HG02610 (cell line): ENCODE measurements around the gene MTREX.
A peak's percentile ranks its signal among the peaks of the same experiment; 100 is the strongest.

Source experiments
- ATAC-seq: cut with Tn5 transposase; IDR thresholded peaks from one replicate; pipeline ENCODE4 v1.9.1; 2021; ENCODE audit warnings: mild to moderate bottlenecking, moderate library complexity; ENCODE audit not compliant: unreplicated experiment

Gene MTREX

GRCh38 chr5:55324006-55324405 is 16.2 kb downstream of the MTREX start:
- no peak for ATAC-seq

DNA sequence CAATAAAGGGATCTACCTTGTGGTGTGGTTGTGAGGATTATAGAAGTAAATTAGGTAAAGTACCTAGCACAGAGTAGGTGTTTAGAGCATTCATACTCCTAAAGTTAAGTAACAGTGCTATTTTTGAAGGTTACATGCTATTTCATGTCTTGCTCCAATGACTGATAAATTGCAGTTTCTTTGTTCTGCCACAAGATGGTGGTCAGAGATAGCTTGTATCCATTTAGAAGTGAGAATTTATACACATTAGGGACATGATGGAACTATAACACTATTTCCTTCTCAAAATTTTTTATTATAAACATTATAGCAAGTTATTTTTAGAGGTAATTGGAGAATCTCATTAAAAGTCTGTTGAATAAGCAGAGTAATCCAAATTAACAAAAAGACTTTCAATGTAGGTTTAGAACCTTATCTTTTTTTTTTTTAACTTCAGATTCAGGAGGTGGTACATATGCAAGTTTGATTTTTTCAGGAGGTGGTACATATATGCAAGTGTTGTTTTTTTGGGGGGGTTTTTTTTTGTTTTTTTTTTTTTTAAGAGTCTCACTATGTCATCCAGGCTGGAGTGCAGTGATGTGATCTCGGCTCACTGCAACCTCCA is 17.1 kb downstream of the MTREX start:
- ATAC-seq, result no peak

DNA sequence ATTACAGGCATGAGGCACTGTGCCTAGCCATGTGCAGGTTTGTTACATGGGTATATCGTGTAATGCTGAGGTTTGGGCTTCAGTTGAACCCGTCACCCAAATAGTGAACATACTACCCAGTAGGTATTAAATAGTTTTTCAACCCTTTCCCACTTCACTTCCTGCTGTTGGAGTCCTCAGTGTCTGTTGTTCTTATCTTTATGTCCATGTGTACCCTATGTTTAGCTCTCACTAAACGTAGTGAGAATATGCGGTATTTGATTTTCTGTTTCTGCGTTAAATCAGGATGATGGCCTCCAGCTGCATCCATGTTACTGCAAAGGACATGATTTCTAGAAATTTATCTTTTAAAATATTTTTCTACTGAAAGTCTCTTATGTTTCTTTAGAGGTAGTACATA is 17.8 kb downstream of the MTREX start:
- ATAC-seq, result no peak

GRCh38 chr5:55327281-55327680 is 19.5 kb downstream of the MTREX start:
- no peak for ATAC-seq

DNA sequence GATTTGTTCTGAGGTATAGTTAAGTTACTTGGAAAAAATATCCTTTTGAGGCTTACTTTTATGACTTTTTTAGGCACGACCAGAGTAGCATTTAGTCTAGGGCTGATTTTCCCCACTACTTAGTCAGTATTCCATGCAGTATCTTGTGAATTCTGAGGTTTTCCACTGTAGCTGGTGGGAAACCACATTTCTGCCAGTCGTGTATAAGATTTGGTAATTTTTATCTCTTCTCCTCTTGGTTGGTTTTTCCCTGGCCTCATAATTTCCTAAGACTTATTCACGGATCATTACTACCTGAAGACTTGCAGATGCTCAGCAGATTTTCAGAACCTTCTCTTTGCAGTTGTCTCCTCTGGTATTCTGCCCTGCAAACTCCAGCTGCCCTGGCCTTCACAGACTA is 23.5 kb downstream of the MTREX start:
- no peak for ATAC-seq

DNA sequence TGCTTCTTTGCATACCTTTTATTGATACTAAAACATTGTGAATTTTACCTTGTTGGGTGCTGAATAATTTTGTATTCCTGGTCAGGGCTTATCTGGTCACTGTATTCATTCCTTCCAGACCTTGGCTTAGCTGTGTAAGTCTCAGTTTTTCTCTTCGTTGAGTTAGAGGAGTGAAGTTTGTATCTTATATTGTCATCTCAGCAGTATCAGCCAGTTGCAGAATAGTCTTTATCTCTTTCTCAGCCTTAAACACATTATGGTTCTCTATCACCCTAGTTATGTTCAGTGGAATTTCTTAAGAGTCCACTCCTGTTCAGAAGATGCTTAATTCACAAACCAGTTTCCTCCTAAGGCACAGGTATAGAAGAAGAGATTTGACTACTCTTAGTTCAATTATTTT is 25.2 kb downstream of the MTREX start:
- no peak for ATAC-seq

DNA sequence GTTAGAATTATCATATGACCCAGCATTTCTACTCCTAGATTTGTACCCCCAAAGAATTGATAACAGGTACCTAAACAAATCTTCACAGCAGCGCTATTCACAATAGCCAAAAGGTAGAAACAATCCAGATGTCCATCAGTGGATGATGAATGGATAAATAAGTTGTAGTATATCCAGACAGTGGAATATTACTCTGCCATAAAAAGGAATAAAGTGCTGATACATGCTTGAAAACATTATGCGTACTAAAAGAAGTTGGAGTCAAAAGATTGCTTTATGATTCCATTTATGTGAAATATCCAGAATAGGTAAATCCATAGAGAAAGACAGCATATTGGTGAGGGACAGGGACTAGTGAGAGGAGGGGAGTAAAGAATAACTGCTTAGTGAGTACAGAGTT is 26.0 kb downstream of the MTREX start:
- ATAC-seq, result no peak

- no peak for ATAC-seq
These were observed 30.4 kb downstream of the MTREX start for GRCh38 chr5:55338092-55338613.

- peak; percentile 84 for ATAC-seq
These were observed 31.0 kb downstream of the MTREX start for GRCh38 chr5:55338810-55339243.

GRCh38 chr5:55343107-55343506 is 35.3 kb downstream of the MTREX start:
- no peak for ATAC-seq

DNA sequence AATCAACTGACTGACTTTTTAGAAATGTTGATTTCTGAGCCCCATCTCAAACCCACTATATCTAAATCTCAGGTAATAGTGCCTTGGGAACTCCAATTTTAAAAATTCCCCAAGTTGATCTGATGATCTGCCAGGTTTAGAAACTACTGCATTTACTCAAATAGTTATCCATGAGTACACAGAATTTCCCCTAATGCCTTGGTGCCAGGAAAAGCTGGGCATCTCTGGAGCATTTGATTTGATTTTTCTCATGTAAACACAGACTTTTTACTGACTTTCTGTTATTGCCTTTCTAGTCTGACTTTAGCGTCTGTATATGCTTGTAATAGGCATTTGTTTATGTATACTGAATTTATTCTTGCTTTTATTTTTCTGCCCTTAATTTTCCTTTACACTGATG is 35.8 kb downstream of the MTREX start:
- no peak for ATAC-seq

DNA sequence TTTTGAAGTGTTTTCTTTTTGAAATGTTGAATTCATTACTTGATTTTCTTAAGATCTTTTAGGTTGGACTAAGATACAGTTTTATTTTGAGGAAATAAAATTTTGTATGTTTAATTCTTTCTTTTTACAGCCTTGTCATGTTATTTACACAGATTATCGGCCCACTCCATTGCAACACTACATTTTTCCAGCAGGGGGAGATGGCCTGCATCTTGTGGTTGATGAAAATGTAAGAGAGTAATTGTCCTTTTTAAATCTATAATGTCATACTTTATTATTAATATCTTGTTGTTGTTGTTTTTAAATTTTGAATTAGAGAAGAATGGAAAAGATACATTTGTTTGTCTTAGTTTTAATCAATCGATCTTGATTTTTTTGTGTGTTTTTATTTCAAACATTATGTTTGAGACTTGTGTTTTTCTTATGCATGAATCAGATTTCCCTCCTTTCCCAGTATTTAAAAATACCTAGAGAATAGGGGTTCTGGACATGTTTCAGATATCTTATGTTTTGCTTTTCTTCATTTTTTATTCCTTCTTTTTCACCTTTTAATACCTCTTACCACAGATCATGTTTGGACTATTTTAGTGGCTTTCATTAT is 36.7 kb downstream of the MTREX start:
- ATAC-seq, result no peak

DNA sequence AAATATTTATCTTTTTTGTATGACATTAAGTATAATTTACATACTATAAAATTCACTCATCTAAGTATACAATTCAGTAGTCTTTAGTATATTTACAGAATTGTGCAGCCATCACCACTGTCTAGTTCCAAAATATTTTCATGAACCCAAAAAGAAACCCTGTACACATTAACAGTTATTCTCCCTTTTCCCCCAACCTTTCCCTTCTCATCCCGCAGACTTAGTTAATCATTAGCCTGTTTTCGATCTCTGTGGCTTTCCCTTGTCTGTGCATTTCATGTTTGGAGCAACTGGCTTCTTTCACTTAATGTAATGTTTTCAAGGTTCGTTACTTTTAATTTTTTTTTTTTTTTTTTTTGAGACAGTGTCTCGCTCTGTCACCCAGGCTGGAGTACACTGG is 37.5 kb downstream of the MTREX start:
- ATAC-seq, result no peak

GRCh38 chr5:55347786-55348185 is 40.0 kb downstream of the MTREX start:
- no peak for ATAC-seq

- ATAC-seq, result no peak
These were observed 43.0 kb downstream of the MTREX start for GRCh38 chr5:55350754-55351153.

DNA sequence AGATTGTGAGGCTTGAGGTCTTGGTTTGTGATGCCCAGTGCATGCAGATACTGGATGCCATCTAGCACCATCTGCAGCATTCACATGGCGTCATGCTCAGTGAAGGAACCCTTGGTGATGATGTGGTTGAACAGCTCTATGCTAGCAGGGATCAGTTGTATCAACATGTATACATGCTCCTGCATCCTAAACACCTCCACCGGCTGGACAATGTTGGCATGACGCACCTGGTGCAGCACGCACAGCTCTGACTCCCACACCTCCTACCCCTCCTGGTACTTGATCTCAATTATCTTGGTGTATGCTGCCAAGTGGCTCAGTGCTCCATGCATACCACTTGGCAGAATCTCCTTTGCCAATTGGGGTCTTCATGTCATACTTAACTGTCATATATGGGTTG is 49.1 kb downstream of the MTREX start:
- ATAC-seq, result no peak

GRCh38 chr5:55360190-55360589 is 52.4 kb downstream of the MTREX start:
- no peak for ATAC-seq

DNA sequence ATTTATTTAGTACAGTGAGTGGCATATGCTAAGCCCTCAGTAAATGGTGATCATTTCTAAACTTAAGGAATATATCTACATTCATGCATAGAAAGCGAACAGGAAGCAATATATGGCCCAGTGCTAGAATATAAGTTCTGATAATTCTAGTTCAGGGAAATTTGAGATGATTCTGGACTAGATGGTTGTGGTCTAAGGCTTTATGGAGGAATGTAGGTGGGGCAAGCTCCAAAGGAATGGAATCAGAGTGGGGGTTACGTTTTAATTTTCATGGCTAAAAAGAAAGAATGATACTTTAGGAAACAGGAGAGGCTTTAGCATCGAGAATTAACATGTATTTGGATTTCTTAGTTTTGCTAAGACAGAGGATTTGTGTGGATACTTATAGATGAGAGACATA is 56.1 kb downstream of the MTREX start:
- ATAC-seq, result no peak

GRCh38 chr5:55364537-55365055 is 56.8 kb downstream of the MTREX start:
- ATAC-seq, result peak; percentile 100

- ATAC-seq, result no peak
These were observed 62.6 kb downstream of the MTREX start for GRCh38 chr5:55370291-55370925.

DNA sequence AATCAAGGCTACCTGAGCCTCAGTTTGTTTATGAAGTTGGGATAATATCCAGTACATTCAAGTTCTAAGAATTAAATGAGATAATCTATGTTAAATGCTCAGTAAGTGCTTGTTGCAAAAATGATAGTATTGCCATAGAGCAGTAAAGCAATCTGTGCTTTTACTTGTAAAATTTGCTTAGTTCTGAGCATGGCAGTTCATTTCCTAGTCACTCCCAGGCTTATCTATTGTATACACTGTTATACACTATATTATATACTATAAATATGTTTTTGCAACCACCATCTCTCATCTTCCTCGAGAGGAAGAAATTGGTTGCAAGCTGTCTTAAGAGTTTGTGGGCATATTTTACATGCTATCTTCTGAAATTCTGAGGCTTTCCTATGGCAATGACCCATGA is 63.4 kb downstream of the MTREX start:
- ATAC-seq, result no peak
